NCI-H2107 treated with DMSO at 0.1 percent for 48 hours (cell line): Measurements from ENCODE around the gene KIF24.
A peak's percentile ranks its signal among the peaks of the same experiment; 100 is the strongest.
"Not testable (repeated sequence)": the region's sequence is repeated elsewhere in the genome, so short reads cannot be mapped to it uniquely, and the experiment has no call there.

ENCODE experiments used
- DNase-seq: peaks from one replicate; lab custom pipeline; 2025; ENCODE audit not compliant: unreplicated experiment; lab: John Stamatoyannopoulos, UW

The KIF24 gene

GRCh38 chr9:34328987-34329832, at the start of gene KIF24, which contains the start of gene NUDT2:
TSS of gene KIF24 (minus strand) at chr9:34329268. CDS start at chr9:34311346, 17,922 bp downstream.
TSS of gene NUDT2 (plus strand) at chr9:34329569. CDS start at chr9:34339040, 9,471 bp downstream.
- peak; percentile 99 for DNase-seq

GRCh38 chr9:34378376-34379060, 49.5 kb upstream of the KIF24 start:
- DNase-seq, result no peak

- DNase-seq, result no peak
These were observed 48.3 kb upstream of the KIF24 start for GRCh38 chr9:34377404-34377746.

GRCh38 chr9:34376596-34377403, 47.7 kb upstream of the KIF24 start, which contains the start of gene MYORG:
TSS of gene MYORG (minus strand) at chr9:34376898. CDS start at chr9:34372943, 3,955 bp downstream.
- DNase-seq, result peak; percentile 84

GRCh38 chr9:34375901-34376595, 47.0 kb upstream of the KIF24 start:
- peak; percentile 14 for DNase-seq

- DNase-seq, result peak; percentile 48
These were observed 46.0 kb upstream of the KIF24 start for GRCh38 chr9:34374905-34375552.

- no peak for DNase-seq
These were observed 45.3 kb upstream of the KIF24 start for GRCh38 chr9:34374339-34374738.

- no peak for DNase-seq
These were observed 44.7 kb upstream of the KIF24 start for GRCh38 chr9:34373749-34374148.

GRCh38 chr9:34372467-34373011, 43.5 kb upstream of the KIF24 start:
- DNase-seq, result no peak

- no peak for DNase-seq
These were observed 42.9 kb upstream of the KIF24 start for GRCh38 chr9:34371886-34372466.

GRCh38 chr9:34370970-34371880, 42.2 kb upstream of the KIF24 start:
- no peak for DNase-seq

- no peak for DNase-seq
These were observed 41.4 kb upstream of the KIF24 start for GRCh38 chr9:34370335-34370969.

GRCh38 chr9:34369636-34370035, 40.6 kb upstream of the KIF24 start:
- no peak for DNase-seq

- DNase-seq, result not testable (repeated sequence)
These were observed 39.7 kb upstream of the KIF24 start for GRCh38 chr9:34368796-34369195.

GRCh38 chr9:34367751-34368410, 38.8 kb upstream of the KIF24 start:
- not testable (repeated sequence) for DNase-seq

GRCh38 chr9:34366365-34366764, 37.3 kb upstream of the KIF24 start:
- DNase-seq, result no peak

- no peak for DNase-seq
These were observed 36.2 kb upstream of the KIF24 start for GRCh38 chr9:34365282-34365681.
